ENCODE measurements around the gene HDAC4. TPM values are rescaled to one million over a fixed set of nuclear protein-coding genes. Genes with fewer than 3 reads are reported as not detected.

HDAC4 gene
- total and polyA plus RNA-seq, 7 donors = 7.9 to 329 (median 129) TPM

DNA sequence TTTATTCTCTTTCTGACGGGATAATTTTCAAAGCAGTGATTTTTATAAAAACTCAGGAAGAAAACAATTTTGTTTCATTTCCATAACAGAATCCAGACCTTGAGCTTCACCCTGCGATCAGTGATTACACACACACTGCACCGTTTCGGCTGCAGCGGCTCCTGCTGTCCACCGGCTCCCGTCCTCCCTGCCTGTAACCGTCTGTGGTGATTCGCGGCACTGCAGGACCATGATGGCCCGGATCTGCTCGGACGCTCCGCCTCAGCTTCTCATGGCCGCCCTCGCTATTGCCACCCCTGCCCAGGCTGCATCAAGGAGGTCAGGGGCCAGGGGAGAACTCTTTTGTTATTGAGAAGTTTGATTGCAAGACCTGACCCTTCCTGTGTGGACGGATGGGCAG, 306.9 kb downstream of the HDAC4 start:
- Histone ChIP-seq H3K4me3 (no peak overlapping the region), H3K4me1 (no peaks in the 10 kb centered on the region), H3K36me3 (ENCODE audit: insufficient read depth in 1 of 2, low read depth in 1 of 2) (peaks cover 0 to 89% of the 10 kb centered on the region in 2 donors), H3K9me3 (no peaks in the 10 kb centered on the region), H3K27me3 (ENCODE audit: insufficient read depth in 3 of 3, low read length in 2 of 3) (no peaks in the 10 kb centered on the region), H3K27ac (no peak overlapping the region)
- DNase-seq (no peak), ATAC-seq (no peak)
- 92 to 94% (median 94%) methylated on average over 17 of the region's 17 CpGs for WGBS, 3 donors
- TF ChIP-seq, protein P1, sequence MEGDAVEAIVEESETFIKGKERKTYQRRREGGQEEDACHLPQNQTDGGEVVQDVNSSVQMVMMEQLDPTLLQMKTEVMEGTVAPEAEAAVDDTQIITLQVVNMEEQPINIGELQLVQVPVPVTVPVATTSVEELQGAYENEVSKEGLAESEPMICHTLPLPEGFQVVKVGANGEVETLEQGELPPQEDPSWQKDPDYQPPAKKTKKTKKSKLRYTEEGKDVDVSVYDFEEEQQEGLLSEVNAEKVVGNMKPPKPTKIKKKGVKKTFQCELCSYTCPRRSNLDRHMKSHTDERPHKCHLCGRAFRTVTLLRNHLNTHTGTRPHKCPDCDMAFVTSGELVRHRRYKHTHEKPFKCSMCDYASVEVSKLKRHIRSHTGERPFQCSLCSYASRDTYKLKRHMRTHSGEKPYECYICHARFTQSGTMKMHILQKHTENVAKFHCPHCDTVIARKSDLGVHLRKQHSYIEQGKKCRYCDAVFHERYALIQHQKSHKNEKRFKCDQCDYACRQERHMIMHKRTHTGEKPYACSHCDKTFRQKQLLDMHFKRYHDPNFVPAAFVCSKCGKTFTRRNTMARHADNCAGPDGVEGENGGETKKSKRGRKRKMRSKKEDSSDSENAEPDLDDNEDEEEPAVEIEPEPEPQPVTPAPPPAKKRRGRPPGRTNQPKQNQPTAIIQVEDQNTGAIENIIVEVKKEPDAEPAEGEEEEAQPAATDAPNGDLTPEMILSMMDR (IDR thresholded peaks at IDR 0.05) = no peak
- intact Hi-C loops (cut with DNase I) = no loop called here

DNA sequence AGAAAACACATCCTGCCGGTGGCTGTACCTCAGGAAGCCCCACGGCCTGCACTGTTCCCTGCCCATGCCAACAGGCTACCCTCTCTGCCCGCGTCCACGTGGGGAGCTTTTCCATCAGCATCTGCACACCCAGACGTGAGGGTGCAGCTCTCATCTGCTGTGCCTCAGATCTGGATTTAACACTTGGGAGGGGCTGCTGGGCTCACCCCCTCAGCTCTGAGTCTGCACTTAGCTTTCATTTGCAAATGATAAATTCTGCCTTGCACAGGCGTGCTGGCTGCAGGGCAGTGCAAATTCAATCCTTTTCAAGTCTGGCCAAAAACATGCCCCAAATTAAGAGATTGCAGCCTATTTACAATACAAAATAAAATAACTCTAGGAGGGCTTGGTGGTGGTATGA, 307.3 kb downstream of the HDAC4 start:
- Histone ChIP-seq H3K27me3 (ENCODE audit: insufficient read depth in 3 of 3, low read length in 2 of 3) (no peaks in the 10 kb centered on the region), H3K9me3 (no peaks in the 10 kb centered on the region), H3K4me3 (no peak overlapping the region), H3K27ac (no peak overlapping the region), H3K36me3 (ENCODE audit: insufficient read depth in 1 of 2, low read depth in 1 of 2) (peaks cover 0 to 89% of the 10 kb centered on the region in 2 donors), H3K4me1 (no peaks in the 10 kb centered on the region)
- DNase-seq (no peak), ATAC-seq (no peak)
- TF ChIP-seq, protein P1 (IDR thresholded peaks at IDR 0.05) = no peak
- WGBS, 3 donors = 74 to 77% (median 76%) methylated on average over 7 of the region's 7 CpGs
- intact Hi-C loops (cut with DNase I) = no loop called here

DNA sequence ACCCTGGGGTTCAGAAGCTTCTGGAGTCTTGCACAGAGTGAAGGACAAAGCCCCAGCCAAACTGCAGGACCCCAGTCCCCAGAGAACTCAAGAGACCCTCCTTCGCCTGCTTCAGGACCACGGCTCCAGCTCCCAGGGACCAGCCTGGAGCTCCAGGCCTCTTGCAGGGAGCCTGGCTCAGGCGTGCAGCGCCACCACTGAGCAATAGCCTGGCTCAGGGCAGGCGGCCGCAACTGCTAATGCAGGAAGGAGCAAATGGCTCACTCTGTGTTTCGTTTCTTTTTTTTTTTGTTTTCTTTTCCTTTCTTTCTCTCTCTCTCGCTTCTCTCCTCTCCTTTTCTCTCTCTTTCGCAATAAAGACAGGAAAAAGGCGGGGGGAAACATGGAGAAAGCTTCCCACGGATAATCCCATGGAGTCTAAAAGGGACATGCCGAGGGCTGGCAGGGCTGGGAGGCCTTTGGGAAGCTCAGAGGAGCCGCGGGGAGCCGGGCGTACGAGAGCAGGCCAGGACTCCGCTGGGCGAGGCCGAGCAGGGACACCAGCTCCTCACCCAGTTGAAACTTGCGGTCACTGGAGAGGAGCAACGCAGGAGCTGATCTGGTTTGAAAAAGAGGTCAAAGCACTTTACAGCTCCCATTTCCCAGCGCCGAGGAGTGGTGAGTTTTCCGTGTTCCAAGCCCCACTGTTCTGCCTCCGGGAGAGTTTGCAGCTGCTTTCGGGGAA, 308.1 kb downstream of the HDAC4 start:
- peaks cover 0 to 90% of the 10 kb centered on the region in 2 donors for H3K36me3 ChIP-seq (ENCODE audit: insufficient read depth in 1 of 2, low read depth in 1 of 2)
- ATAC-seq = no peak
- intact Hi-C loops (cut with DNase I) = no loop called here

DNA sequence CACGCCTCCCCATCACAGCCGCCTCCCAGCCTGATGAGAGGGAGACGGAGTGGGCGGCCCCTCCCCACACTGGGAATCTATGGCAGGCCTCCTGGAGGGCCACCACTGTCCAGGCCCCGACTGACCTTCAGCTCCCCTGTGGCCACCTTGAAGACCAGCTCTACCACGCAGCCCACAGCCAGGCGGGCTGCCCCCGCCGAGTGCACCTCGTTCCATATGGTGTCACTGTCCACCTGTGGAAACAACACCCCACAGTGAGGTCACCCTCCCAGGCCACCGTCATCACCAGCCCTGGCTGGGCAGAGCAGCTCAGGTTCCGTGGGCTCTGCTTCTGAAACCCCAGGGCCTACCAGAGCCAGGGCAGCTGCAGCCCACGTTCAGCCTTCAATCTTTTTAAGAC, 310.9 kb downstream of the HDAC4 start:
- no peaks in the 10 kb centered on the region for H3K4me1 ChIP-seq
- H3K4me3 ChIP-seq = no peak overlapping the region
- no peaks in the 10 kb centered on the region for H3K27me3 ChIP-seq (ENCODE audit: insufficient read depth in 3 of 3, low read length in 2 of 3)
- DNase-seq (peak in 1 of 2 donors; percentile 9), ATAC-seq (peak in 3 of 4 donors; percentile 13 to 14 (median 14))
- peaks cover 0 to 90% of the 10 kb centered on the region in 2 donors for H3K36me3 ChIP-seq (ENCODE audit: insufficient read depth in 1 of 2, low read depth in 1 of 2)
- WGBS, 3 donors = 75 to 87% (median 83%) methylated on average over 13 of the region's 13 CpGs
- intact Hi-C loops (cut with DNase I) = no loop called here
- TF ChIP-seq, protein P1 (IDR thresholded peaks at IDR 0.05) = no peak
- no peaks in the 10 kb centered on the region for H3K9me3 ChIP-seq
- H3K27ac ChIP-seq = no peak overlapping the region

More for the DNA sequence above, 308.1 kb downstream of the HDAC4 start:
- Histone ChIP-seq H3K4me1 (no peaks in the 10 kb centered on the region), H3K9me3 (no peaks in the 10 kb centered on the region), H3K27me3 (ENCODE audit: insufficient read depth in 3 of 3, low read length in 2 of 3) (no peaks in the 10 kb centered on the region), H3K4me3 (no peak overlapping the region), H3K27ac (no peak overlapping the region)
- TF ChIP-seq, protein P1 (IDR thresholded peaks at IDR 0.05) = no peak
- DNase-seq = peak in 1 of 2 donors; percentile 14
- WGBS, 3 donors = 87 to 91% (median 91%) methylated on average over 26 to 27 of the region's 27 CpGs

Measured in psoas muscle (tissue), 8 donors.